Progenitor cell of endocrine pancreas (in vitro differentiated cells): ENCODE measurements around the gene NEK9. TPM values are rescaled to one million over a fixed set of nuclear protein-coding genes. Genes with fewer than 3 reads are reported as not detected.

ENCODE experiments used
- DNase-seq: peaks from one replicate; pipeline ENCODE4 v3.0.0; 2021; ENCODE audit warnings: low spot score; ENCODE audit not compliant: unreplicated experiment
- H3K27ac Mint-ChIP-seq: 2 replicates; pipeline ENCODE4 v1.8.0; 2021; ENCODE audit warnings: mild to moderate bottlenecking, moderate library complexity, mixed read lengths
- H3K27me3 Mint-ChIP-seq: 2 replicates; pipeline ENCODE4 v1.8.0; 2021; ENCODE audit warnings: mixed read lengths
- H3K36me3 Mint-ChIP-seq: 2 replicates; pipeline ENCODE4 v1.8.0; 2022; ENCODE audit warnings: mixed read lengths; ENCODE audit not compliant: insufficient read depth
- H3K4me1 Mint-ChIP-seq: 2 replicates; pipeline ENCODE4 v1.8.0; 2021; ENCODE audit warnings: low read depth, mixed read lengths
- H3K4me3 Mint-ChIP-seq: 2 replicates; pipeline ENCODE4 v1.8.0; 2021; ENCODE audit warnings: low read depth, mild to moderate bottlenecking, moderate library complexity, mixed read lengths
- H3K9me3 Mint-ChIP-seq: 2 replicates; pipeline ENCODE4 v1.8.0; 2021; ENCODE audit warnings: low read depth, mixed read lengths
- CTCF ChIP-seq: fragments of 200-600 bp; sonication (generic); IDR thresholded peaks from one replicate; pipeline ENCODE4 v1.5.0; 2021; ENCODE audit warnings: antibody characterized with exemption, mild to moderate bottlenecking; ENCODE audit not compliant: unreplicated experiment
- total RNA-seq: library from RNA; stranded (reverse); gene quantifications from 2 replicates; pipeline ENCODE4 v1.2.1, GENCODE V29; 2021

Gene NEK9
- total RNA-seq, 1 donor from 2014 or later: 97.1 TPM

GRCh38 chr14:75044322-75044721 lies 82.5 kb downstream of the NEK9 start:
- no peak for DNase-seq
- Mint-ChIP-seq H3K27me3 (no peaks in the 10 kb centered on the region), H3K4me1 (peaks cover 5% of the 10 kb centered on the region), H3K4me3 (no peak overlapping the region), H3K27ac (no peak overlapping the region), H3K9me3 (no peaks in the 10 kb centered on the region), H3K36me3 (peaks cover 12% of the 10 kb centered on the region)
- no peak for TF ChIP-seq CTCF

GRCh38 chr14:75042035-75042434 lies 84.8 kb downstream of the NEK9 start:
- Mint-ChIP-seq H3K4me3 (no peak overlapping the region), H3K36me3 (peaks cover 11% of the 10 kb centered on the region), H3K4me1 (peaks cover 5% of the 10 kb centered on the region), H3K9me3 (no peaks in the 10 kb centered on the region), H3K27me3 (no peaks in the 10 kb centered on the region), H3K27ac (no peak overlapping the region)
- no peak for TF ChIP-seq CTCF
- DNase-seq: no peak

GRCh38 chr14:75041613-75042012 lies 85.2 kb downstream of the NEK9 start:
- Mint-ChIP-seq H3K36me3 (peaks cover 13% of the 10 kb centered on the region), H3K27ac (no peak overlapping the region), H3K9me3 (no peaks in the 10 kb centered on the region), H3K4me3 (no peak overlapping the region), H3K4me1 (peaks cover 5% of the 10 kb centered on the region), H3K27me3 (no peaks in the 10 kb centered on the region)
- no peak for TF ChIP-seq CTCF
- no peak for DNase-seq

GRCh38 chr14:75040959-75041358 lies 85.9 kb downstream of the NEK9 start:
- peaks cover 14% of the 10 kb centered on the region for H3K36me3 Mint-ChIP-seq
- no peak for DNase-seq
- no peak overlapping the region for H3K27ac Mint-ChIP-seq
- no peaks in the 10 kb centered on the region for H3K9me3 Mint-ChIP-seq
- H3K4me3 Mint-ChIP-seq: no peak overlapping the region
- H3K27me3 Mint-ChIP-seq: no peaks in the 10 kb centered on the region
- TF ChIP-seq CTCF: no peak
- H3K4me1 Mint-ChIP-seq: peaks cover 5% of the 10 kb centered on the region

GRCh38 chr14:75040507-75040906 lies 86.3 kb downstream of the NEK9 start:
- no peaks in the 10 kb centered on the region for H3K27me3 Mint-ChIP-seq
- H3K36me3 Mint-ChIP-seq: peaks cover 15% of the 10 kb centered on the region
- no peaks in the 10 kb centered on the region for H3K9me3 Mint-ChIP-seq
- DNase-seq: no peak
- no peak overlapping the region for H3K27ac Mint-ChIP-seq
- no peak overlapping the region for H3K4me3 Mint-ChIP-seq
- TF ChIP-seq CTCF: no peak
- peaks cover 5% of the 10 kb centered on the region for H3K4me1 Mint-ChIP-seq
